NB4 (cell line): ENCODE data around the gene MICAL2.

Source experiments
- DNase-seq: peaks from one replicate; pipeline ENCODE4 v3.0.0; 2010; ENCODE audit warnings: low read depth
- H3K4me3 ChIP-seq: one replicate; pipeline ENCODE4 v1.5.1; 2011; ENCODE audit warnings: mild to moderate bottlenecking, low read depth, low read length, moderate library complexity
- CTCF ChIP-seq: IDR thresholded peaks from one replicate; pipeline ENCODE4 v1.5.1; 2012; ENCODE audit warnings: low read depth, low read length
- MYC ChIP-seq: IDR thresholded peaks from 2 replicates; pipeline ENCODE4 v1.6.1; 2011; ENCODE audit warnings: low read depth, low read length
- POLR2A ChIP-seq: IDR thresholded peaks from 2 replicates; pipeline ENCODE4 v1.6.1; 2011; ENCODE audit warnings: mild to moderate bottlenecking; ENCODE audit not compliant: insufficient read length; ENCODE audit errors: extremely low read depth
- TF ChIP-seq, protein P1 (sequence below): IDR thresholded peaks from 2 replicates; pipeline ENCODE4 v1.6.1; 2011; ENCODE audit warnings: low read depth, low read length

Gene MICAL2

GRCh38 chr11:12156301-12157140 lies 46.1 kb downstream of the MICAL2 start:
- no peak for DNase-seq
- TF ChIP-seq MYC (no peak), CTCF (no peak), POLR2A (no peak)
- TF ChIP-seq, protein P1, sequence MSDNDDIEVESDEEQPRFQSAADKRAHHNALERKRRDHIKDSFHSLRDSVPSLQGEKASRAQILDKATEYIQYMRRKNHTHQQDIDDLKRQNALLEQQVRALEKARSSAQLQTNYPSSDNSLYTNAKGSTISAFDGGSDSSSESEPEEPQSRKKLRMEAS, result no peak
- H3K4me3 ChIP-seq, result no peak overlapping the region

DNA sequence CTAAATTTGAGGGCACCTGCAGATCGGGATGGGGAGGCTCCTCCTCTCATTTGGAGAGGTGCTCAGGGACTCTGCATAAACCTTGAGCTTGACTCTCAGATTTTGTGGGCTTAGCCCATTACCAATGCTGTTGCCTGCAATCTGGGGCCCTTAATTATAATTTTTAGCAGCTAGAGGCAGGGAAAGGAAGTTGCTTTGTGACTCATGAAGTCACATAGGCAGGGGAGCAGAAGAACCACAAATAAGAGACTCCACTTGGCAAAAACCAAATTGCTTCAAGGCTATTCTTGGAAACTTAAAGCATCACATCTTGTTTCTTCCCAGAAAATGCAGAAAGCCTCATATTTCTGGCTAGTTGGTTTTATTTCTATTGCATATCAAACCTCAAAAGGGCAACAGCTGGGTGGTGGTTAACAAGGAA lies 46.9 kb downstream of the MICAL2 start:
- DNase-seq, result peak; percentile 76
- no peak overlapping the region for H3K4me3 ChIP-seq
- TF ChIP-seq, protein P1, result no peak
- TF ChIP-seq CTCF (no peak), POLR2A (no peak), MYC (no peak)

GRCh38 chr11:12158909-12159308 lies 48.5 kb downstream of the MICAL2 start:
- no peak for TF ChIP-seq CTCF
- TF ChIP-seq, protein P1, result no peak
- no peak for DNase-seq
- no peak overlapping the region for H3K4me3 ChIP-seq

DNA sequence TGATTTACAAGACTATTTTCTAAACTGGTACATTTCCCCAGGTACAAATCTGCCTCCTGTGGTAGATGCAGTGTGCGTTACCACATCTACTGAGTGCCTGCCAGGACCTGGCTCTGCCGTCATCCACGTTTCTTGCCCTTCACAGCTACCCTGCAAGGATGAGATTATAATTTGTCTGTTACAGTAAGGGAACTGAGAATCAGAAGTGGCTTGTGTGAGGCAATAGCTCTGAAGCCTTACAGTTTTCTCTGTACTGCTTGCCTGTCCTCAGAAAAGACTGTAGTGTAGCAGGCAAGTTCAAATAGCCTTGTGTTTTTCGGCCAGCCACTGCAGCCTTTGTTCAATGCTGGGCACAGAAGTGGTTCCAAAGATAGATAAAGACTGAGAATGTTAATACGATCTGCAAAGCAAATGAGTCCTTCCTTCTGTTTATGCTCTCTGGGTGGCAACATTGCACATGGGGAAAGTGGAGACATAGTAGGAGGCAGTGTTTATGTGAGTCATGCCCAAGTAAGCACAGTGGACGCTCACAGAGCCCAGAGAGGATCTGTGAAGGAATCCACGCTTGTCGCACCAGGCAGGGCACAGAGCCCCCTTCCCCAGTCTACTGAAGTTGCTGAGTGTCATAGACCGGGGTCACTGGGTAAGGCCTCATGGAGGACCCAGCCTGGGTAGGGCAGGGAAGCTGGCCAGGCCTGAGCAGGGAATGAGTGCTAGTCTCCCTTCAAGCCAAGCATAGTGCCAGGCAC lies 49.1 kb downstream of the MICAL2 start:
- TF ChIP-seq, protein P1, result peak; percentile 35; the same call in 1 of the 2 replicates
- TF ChIP-seq MYC (0 out of 2 replicates have a peak, but pooled peaks have one; percentile 12), POLR2A (no peak)
- H3K4me3 ChIP-seq, result no peak overlapping the region
- DNase-seq, result peak; percentile 82

DNA sequence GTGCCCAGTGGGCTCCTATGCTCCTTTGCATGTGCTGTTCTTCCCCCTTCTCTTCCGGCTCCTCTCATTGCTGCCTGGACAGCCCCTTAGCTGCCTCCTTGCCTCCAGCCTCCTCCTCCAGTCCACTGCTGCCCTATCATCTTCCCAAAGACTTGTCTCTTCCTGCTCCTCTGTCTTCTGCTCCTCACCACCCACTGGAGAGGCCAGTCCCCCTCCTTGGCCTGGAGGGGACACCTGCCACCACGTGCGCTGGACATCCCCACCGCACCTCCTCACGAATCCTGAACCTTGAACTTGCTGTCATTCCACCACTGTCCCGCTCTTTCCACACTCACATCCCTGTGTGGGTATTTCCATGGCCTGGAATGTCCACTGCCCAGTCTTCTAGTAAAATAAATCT lies 49.8 kb downstream of the MICAL2 start:
- TF ChIP-seq CTCF, result no peak
- TF ChIP-seq, protein P1, result no peak
- no peak for TF ChIP-seq POLR2A
- TF ChIP-seq MYC, result no peak
- DNase-seq, result no peak
- no peak overlapping the region for H3K4me3 ChIP-seq

- TF ChIP-seq CTCF (no peak), MYC (no peak), POLR2A (no peak)
- TF ChIP-seq, protein P1, result no peak
- H3K4me3 ChIP-seq, result no peak overlapping the region
- no peak for DNase-seq
Measured at GRCh38 chr11:12160680-12161079, 50.3 kb downstream of the MICAL2 start.
